ENCODE measurements around the gene NDUFAF3. TPM values are rescaled to one million over a fixed set of nuclear protein-coding genes. Genes with fewer than 3 reads are reported as not detected.
"Not testable (repeated sequence)": the region's sequence is repeated elsewhere in the genome, so short reads cannot be mapped to it uniquely, and the experiment has no call there.

Gene NDUFAF3
- total and polyA plus RNA-seq, 12 donors, result 154 to 280 (median 170) TPM

GRCh38 chr3:49007068-49007770, 14.7 kb upstream of the NDUFAF3 start, which contains the start of gene WDR6:
Gene WDR6, plus strand, starts transcription at chr3:49007391. Its CDS starts 41 bp downstream, at chr3:49007432.
- DNase-seq (peak; percentile 96 to 97), ATAC-seq (peak; percentile 91 to 96 (median 93))
- Histone ChIP-seq H3K36me3 (peaks cover 0 to 31% (median 0%) of the 10 kb centered on the region in 9 donors), H3K4me3 (peak within 1 kb of the TSS; percentile 55 to 93 (median 72)), H3K27ac (peak within 1 kb of the TSS; percentile 80 to 97 (median 92)), H3K27me3 (no peaks in the 10 kb centered on the region), H3K4me1 (peaks cover 4 to 32% (median 19%) of the 10 kb centered on the region in 9 donors), H3K9me3 (no peaks in the 10 kb centered on the region)
- WGBS, 2 donors, result 0% methylated on average over 64 to 65 of the region's 65 CpGs
- intact Hi-C loops (cut with DNase I), result no loop called here
- peak in 8 of 9 donors; percentile 9 to 70 (median 53) for TF ChIP-seq CTCF (IDR thresholded peaks at IDR 0.05)

- TF ChIP-seq CTCF (IDR thresholded peaks at IDR 0.05), result no peak
Measured at GRCh38 chr3:49007771-49008528, 14.0 kb upstream of the NDUFAF3 start.

GRCh38 chr3:49008627-49009026, 13.3 kb upstream of the NDUFAF3 start:
- DNase-seq, result not testable (repeated sequence)

More at GRCh38 chr3:49007771-49008528, 14.0 kb upstream of the NDUFAF3 start:
- peak overlapping the region; percentile 55 to 93 (median 72) for H3K4me3 ChIP-seq
- WGBS, 2 donors, result 15 to 17% methylated on average over 38 to 41 of the region's 41 CpGs
- peaks cover 8 to 39% (median 26%) of the 10 kb centered on the region in 9 donors for H3K4me1 ChIP-seq
- intact Hi-C loops (cut with DNase I), result no loop called here
- peaks cover 0 to 37% (median 0%) of the 10 kb centered on the region in 9 donors for H3K36me3 ChIP-seq
- ATAC-seq (peak; percentile 77 to 84 (median 80)), DNase-seq (peak; percentile 86 to 91)
- H3K27ac ChIP-seq, result peak overlapping the region; percentile 80 to 97 (median 92)
- H3K9me3 ChIP-seq, result no peaks in the 10 kb centered on the region
- H3K27me3 ChIP-seq, result no peaks in the 10 kb centered on the region

GRCh38 chr3:49009396-49009795, 12.5 kb upstream of the NDUFAF3 start:
- 65 to 71% methylated on average over 3 of the region's 3 CpGs for WGBS, 2 donors
- H3K4me3 ChIP-seq, result no peak overlapping the region
- no peak for TF ChIP-seq CTCF (IDR thresholded peaks at IDR 0.05)
- H3K36me3 ChIP-seq, result peaks cover 0 to 48% (median 2%) of the 10 kb centered on the region in 9 donors
- intact Hi-C loops (cut with DNase I), result no loop called here
- peaks cover 9 to 45% (median 30%) of the 10 kb centered on the region in 9 donors for H3K4me1 ChIP-seq
- DNase-seq, result no peak
- H3K9me3 ChIP-seq, result no peaks in the 10 kb centered on the region
- H3K27ac ChIP-seq, result no peak overlapping the region
- H3K27me3 ChIP-seq, result no peaks in the 10 kb centered on the region
- ATAC-seq, result no peak

More at GRCh38 chr3:49008627-49009026, 13.3 kb upstream of the NDUFAF3 start:
- Histone ChIP-seq H3K27ac (peak overlapping the region in 9 of 10 donors; percentile 80 to 97 (median 92)), H3K36me3 (peaks cover 0 to 44% (median 0%) of the 10 kb centered on the region in 9 donors), H3K4me3 (peak overlapping the region in 4 of 10 donors; percentile 55 to 80 (median 67)), H3K4me1 (peaks cover 9 to 45% (median 30%) of the 10 kb centered on the region in 9 donors)
- H3K27me3 ChIP-seq; H3K9me3 ChIP-seq; intact Hi-C loops (cut with DNase I); ATAC-seq: not testable (repeated sequence)
- WGBS, 2 donors, result 83 to 87% methylated on average over 5 of the region's 5 CpGs

Measured in heart right ventricle (tissue), 16 donors.